Measurements from ENCODE around the gene RTL10.

GRCh38 chr22:19873960-19874306 is 19.3 kb upstream of the RTL10 start:
- TF ChIP-seq ZNF232 (CRISPR knock-in tag; IDR thresholded peaks at IDR 0.05) = no peak
- no peak for TF ChIP-seq CTCF (IDR thresholded peaks at IDR 0.05)
- TF ChIP-seq KAT7 (CRISPR knock-in tag; IDR thresholded peaks at IDR 0.05; ENCODE audit: borderline replicate concordance) = no peak
- no peak for TF ChIP-seq ZNF121 (CRISPR knock-in tag; IDR thresholded peaks at IDR 0.05)
- TF ChIP-seq, protein P1, sequence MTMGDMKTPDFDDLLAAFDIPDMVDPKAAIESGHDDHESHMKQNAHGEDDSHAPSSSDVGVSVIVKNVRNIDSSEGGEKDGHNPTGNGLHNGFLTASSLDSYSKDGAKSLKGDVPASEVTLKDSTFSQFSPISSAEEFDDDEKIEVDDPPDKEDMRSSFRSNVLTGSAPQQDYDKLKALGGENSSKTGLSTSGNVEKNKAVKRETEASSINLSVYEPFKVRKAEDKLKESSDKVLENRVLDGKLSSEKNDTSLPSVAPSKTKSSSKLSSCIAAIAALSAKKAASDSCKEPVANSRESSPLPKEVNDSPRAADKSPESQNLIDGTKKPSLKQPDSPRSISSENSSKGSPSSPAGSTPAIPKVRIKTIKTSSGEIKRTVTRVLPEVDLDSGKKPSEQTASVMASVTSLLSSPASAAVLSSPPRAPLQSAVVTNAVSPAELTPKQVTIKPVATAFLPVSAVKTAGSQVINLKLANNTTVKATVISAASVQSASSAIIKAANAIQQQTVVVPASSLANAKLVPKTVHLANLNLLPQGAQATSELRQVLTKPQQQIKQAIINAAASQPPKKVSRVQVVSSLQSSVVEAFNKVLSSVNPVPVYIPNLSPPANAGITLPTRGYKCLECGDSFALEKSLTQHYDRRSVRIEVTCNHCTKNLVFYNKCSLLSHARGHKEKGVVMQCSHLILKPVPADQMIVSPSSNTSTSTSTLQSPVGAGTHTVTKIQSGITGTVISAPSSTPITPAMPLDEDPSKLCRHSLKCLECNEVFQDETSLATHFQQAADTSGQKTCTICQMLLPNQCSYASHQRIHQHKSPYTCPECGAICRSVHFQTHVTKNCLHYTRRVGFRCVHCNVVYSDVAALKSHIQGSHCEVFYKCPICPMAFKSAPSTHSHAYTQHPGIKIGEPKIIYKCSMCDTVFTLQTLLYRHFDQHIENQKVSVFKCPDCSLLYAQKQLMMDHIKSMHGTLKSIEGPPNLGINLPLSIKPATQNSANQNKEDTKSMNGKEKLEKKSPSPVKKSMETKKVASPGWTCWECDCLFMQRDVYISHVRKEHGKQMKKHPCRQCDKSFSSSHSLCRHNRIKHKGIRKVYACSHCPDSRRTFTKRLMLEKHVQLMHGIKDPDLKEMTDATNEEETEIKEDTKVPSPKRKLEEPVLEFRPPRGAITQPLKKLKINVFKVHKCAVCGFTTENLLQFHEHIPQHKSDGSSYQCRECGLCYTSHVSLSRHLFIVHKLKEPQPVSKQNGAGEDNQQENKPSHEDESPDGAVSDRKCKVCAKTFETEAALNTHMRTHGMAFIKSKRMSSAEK (CRISPR knock-in tag; IDR thresholded peaks at IDR 0.05; ENCODE audit: borderline replicate concordance) = no peak
- no peak for TF ChIP-seq ZSCAN18 (CRISPR knock-in tag; IDR thresholded peaks at IDR 0.05)
- TF ChIP-seq GABPB1 (CRISPR knock-in tag; IDR thresholded peaks at IDR 0.05) = no peak
- TF ChIP-seq CREB1 (CRISPR knock-in tag; IDR thresholded peaks at IDR 0.05) = no peak
- TF ChIP-seq NFE2L1 (CRISPR knock-in tag; IDR thresholded peaks at IDR 0.05) = no peak
- TF ChIP-seq TCF7 (CRISPR knock-in tag; IDR thresholded peaks at IDR 0.05; ENCODE audit: low read depth) = no peak
- TF ChIP-seq ATF3 (CRISPR knock-in tag; conservative IDR thresholded peaks at IDR 0.05) = no peak
